Hematopoietic multipotent progenitor cell treated with erythropoietin and hydrocortisone succinate and interleukin-3 and kit ligand, for 6 days (in vitro differentiated cells): ENCODE measurements around the gene CGREF1.

Experiments used
- DNase-seq: peaks from one replicate; pipeline ENCODE4 v3.0.0-alpha.2; 2015

CGREF1 gene

DNA sequence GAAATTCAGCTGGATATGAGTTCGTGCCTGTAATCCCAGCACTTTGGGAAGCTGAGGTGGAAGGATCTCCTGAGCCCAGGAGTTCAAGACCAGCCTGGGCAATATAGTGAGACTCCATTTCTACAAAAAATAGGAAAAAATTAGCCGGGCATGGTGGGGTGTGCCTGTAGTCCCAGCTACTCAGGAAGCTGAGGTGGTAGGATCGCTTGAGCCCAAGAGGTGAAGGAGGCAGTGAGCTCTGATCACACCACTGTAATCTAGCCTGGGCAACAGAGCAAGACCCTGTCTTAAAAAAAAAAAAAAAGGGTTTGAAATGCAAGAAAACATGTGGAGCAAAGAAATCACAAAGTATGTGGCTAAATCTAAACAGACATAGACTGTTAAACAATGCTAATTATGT lies 9.8 kb downstream of the CGREF1 start:
- DNase-seq, result no peak

DNA sequence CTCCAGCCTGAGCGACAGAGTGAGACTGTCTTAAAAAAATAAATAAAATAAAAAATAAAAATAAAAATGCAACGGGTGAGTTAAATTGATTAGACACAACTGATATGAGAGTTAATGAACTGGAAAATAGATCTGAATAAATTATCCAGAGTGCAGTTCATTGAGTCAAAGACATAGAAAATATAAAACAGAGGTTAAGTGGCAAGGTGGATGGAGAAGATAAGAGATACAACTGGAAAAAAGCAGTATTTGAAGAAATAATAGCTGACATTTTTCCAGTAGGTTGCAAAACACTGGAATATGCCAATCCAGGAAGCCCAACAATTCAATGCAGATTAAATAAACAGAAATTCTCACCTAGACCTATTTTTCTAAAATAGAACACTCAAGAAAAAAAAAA lies 10.7 kb downstream of the CGREF1 start:
- peak; percentile 46 for DNase-seq

DNA sequence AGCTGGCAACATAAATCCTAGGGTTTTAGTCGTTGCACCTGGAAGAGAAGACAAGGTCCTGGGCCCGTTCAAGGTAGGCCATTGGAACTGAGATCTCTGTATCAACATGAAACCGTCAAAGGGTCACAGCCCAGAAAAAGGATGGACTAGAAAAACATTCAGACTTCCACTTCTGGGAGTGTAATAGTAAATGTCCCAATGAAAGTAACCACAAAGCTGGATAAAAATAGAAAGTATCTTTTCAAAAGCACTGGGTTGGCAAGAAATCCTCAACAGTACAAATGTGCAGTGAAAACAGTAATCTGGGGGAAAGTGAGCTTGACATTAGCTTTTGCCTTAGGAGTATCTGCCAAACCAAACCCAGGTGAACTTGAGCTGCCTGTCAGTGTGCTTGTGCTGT lies 12.9 kb downstream of the CGREF1 start:
- no peak for DNase-seq

DNA sequence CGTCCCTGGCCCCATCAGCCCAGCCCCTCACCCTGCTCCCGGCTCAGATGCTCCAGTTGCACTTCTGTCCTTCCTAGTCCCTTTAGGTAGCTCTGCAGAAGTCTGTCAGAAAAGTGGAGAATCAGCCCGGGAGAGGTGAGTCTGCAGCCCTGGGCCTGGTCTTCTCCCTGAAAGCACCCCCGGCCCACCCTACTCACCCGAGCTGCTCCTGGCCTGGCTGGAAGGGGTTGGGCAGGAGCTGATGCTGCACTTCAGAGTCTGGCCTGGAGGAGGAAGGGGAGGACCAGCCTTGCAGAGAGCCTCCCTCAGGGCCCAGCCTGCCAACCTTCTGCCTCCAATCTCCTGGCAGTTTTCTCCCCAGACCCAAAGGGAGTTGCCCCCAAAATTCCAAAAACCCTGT lies 16.6 kb downstream of the CGREF1 start:
- no peak for DNase-seq

GRCh38 chr2:27100036-27100435 lies 18.9 kb downstream of the CGREF1 start:
- no peak for DNase-seq

DNA sequence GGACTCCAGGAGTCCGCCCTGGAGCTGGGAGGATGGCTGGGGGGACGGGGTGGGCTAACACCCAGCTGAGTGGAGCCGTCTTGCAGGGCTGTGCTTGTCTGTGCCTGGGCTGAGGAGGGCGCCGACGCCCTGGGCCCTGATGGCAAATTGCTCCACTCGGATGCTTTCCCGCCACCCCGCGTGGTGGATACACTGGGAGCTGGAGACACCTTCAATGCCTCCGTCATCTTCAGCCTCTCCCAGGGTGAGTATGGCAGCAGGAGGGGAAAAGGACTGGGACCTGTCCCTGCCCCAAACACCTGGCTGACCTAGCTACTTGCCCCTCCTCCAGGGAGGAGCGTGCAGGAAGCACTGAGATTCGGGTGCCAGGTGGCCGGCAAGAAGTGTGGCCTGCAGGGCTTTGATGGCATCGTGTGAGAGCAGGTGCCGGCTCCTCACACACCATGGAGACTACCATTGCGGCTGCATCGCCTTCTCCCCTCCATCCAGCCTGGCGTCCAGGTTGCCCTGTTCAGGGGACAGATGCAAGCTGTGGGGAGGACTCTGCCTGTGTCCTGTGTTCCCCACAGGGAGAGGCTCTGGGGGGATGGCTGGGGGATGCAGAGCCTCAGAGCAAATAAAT lies 19.5 kb downstream of the CGREF1 start:
- no peak for DNase-seq

GRCh38 chr2:27097341-27097740 lies 21.6 kb downstream of the CGREF1 start:
- no peak for DNase-seq

GRCh38 chr2:27096748-27097297 lies 22.1 kb downstream of the CGREF1 start:
- DNase-seq, result no peak

GRCh38 chr2:27095745-27096651 lies 22.9 kb downstream of the CGREF1 start:
- peak; percentile 88 for DNase-seq

- no peak for DNase-seq
Measured at GRCh38 chr2:27095427-27095744, 23.5 kb downstream of the CGREF1 start.

DNA sequence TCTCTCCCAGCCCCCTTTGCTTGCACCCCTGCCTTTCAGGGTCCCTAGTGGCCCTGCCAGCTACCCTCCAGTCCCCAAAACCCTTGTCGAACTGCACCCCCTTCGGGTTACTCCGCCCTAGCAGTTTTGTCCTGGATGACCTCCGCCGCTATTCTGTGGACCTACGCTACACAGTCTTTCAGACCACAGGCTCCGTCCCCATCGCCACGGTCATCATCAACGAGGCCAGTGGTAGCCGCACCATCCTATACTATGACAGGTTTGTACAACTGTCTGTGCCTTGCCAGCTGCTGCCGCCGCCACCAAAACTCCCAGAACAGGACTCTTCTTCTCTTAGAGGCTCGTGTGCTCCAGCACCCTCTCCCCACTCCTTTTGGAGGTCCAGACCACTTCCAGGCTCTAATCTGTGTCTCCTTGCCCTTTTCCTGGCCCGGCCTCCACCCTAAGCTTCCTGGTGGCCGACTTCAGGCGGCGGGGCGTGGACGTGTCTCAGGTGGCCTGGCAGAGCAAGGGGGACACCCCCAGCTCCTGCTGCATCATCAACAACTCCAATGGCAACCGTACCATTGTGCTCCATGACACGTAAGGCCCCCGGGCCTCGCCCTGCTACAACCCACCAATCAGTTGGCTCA lies 24.5 kb downstream of the CGREF1 start:
- DNase-seq, result no peak

GRCh38 chr2:27093430-27094352 lies 25.2 kb downstream of the CGREF1 start:
- no peak for DNase-seq

DNA sequence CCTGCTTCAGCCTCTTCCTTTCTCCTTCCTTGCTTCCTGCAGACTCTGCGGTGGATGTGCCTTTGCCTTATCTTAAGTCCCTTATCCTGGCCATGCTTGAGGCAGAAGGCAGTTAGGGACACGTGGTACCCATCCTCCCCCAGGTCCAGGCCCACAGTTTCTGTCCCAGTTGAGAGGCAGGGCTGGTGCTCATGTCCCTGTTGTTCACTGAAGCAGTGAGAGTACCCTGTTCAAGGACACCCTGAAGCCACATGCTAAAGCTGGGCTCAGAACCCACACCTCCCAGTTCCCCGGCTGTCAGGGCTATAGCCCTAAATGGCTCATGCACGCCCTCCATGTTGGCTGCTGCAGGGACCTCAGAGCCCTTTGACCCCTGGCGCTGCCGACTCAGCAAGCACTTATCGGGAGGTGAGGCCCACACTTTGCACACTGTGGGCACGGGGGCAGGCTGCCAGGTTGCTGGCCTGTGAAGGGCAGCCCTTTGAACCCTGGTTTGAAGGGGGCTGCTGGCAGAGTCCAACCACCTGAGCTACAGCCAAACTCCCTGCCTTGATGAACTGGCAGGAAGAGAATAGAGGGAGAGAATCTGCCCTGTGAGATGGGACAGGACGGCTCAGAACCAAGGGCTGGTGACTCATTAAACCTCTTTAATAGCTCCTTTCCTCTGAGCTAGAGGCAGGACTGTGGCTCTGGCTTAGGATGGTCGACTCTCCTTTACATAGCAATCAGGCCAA lies 26.1 kb downstream of the CGREF1 start:
- DNase-seq, result peak; percentile 61

- no peak for DNase-seq
Measured at GRCh38 chr2:27091746-27092695, 26.9 kb downstream of the CGREF1 start.

DNA sequence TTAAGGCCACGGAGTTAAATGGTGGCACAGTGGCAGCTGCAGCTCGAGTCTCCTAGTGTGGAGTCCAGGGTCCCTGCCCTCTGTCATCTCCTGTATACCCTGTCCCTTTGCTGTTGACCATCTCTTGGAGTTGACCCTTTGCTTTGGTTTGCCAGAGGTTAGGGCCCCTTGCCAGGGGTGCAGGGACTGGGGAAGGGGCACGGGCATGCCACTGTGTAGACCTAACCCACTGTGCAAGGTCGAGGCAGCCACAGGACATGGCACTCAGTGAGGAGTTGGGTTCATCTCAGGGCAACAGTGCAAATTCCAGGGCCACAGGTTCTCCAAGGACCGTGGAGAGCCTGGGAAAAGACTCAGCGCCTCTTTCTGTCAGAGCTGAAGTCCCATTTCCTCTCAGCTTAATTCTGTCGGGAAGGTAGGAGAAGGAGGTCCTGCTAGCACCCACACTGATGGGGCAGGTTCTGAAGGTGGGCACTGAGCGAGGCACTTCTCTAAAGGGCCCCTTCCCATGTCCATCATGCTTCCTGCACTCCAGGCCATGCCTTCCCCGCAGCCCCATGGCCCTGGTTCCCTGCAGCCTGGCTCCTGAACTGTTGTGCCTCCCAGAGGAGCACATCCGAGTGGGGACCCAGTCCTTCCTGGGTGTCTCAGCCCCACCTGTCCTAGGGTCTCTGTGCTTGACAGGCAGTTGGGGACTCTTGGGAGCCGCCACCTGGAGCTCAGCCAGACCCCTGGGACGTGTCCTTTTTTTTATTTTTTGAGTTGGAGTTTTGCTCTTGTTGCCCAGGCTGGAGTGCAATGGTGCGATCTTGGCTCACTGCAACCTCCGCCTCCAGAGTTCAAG lies 29.6 kb downstream of the CGREF1 start:
- DNase-seq, result no peak

- DNase-seq, result peak; percentile 84
Measured at GRCh38 chr2:27088634-27089033, 30.3 kb downstream of the CGREF1 start.

- DNase-seq, result no peak
Measured at GRCh38 chr2:27087823-27088410, 31.0 kb downstream of the CGREF1 start.

DNA sequence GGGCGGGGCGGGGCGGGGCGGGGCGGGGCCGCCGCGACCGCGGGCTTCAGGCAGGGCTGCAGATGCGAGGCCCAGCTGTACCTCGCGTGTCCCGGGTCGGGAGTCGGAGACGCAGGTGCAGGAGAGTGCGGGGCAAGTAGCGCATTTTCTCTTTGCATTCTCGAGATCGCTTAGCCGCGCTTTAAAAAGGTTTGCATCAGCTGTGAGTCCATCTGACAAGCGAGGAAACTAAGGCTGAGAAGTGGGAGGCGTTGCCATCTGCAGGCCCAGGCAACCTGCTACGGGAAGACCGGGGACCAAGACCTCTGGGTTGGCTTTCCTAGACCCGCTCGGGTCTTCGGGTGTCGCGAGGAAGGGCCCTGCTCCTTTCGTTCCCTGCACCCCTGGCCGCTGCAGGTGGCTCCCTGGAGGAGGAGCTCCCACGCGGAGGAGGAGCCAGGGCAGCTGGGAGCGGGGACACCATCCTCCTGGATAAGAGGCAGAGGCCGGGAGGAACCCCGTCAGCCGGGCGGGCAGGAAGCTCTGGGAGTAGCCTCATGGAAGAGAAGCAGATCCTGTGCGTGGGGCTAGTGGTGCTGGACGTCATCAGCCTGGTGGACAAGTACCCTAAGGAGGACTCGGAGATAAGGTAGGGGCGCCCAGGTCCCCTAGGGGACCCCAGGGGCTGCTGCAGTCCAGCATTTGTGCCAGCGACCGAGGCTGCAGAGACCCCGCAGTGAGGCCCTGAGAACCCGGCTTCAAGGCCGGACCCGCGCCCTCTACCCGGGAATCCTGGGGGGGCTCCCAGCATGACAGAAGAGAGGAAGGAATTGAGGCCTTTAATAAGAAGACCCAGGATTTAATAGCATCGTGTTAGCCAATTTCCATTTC lies 32.0 kb downstream of the CGREF1 start, which contains the start of gene KHK:
TSS of gene KHK (plus strand) at position 49 of the 870 bp plus-strand sequence. CDS start at position 537, 488 bp downstream.
- no peak for DNase-seq
